PC-3 (cell line): ENCODE data around the gene ZNF385A.

Source experiments
- CTCF ChIP-seq: fragments of 300-600 bp; sonication (generic); conservative IDR thresholded peaks from 2 replicates; pipeline ENCODE4 v1.5.1; 2017; ENCODE audit warnings: antibody characterized with exemption, low read depth, mild to moderate bottlenecking, low read length
- EZH2 ChIP-seq: fragments of 300-600 bp; sonication (generic); IDR thresholded peaks from one replicate; pipeline ENCODE4 v1.6.1; 2017; ENCODE audit warnings: antibody characterized with exemption, mild to moderate bottlenecking, low read length; ENCODE audit not compliant: unreplicated experiment

DNA sequence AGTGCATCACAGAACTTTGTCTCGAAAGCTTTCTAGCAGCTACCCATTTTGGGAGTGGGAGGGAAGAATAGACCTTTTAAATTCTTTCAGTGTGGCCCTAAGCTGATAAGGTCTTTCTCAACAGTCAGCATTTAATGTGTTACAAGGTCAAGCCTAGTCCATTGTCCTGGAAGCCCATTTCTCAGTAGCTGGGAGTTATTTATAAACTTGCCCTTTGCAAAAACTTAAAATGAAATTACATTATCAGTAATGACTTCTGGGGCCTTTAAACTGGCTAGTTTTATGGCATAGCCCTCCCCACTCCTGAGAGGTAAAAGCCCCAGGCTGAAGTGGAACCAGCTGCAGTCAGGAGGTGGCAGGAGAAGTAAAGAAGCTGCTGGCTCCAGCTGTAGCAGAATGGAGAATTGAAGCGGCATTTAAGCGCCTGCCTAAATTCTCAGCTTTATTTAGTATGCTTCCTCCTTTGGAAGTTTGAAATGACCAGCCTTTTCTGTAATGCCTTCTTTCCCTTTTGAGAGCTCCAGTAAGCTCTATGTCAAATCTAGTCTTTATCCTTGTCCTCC, 47.2 kb downstream of the ZNF385A start:
- TF ChIP-seq CTCF (no peak), EZH2 (no peak)
